Astrocyte (in vitro differentiated cells and primary cell): ENCODE results near the gene TRIM3. TPM values are rescaled to one million over a fixed set of nuclear protein-coding genes. Genes with fewer than 3 reads are reported as not detected.
A peak's percentile ranks its signal among the peaks of the same experiment; 100 is the strongest.

Source experiments
- DNase-seq: peaks from one replicate; pipeline ENCODE4 v3.0.0-alpha.2; 2010; ENCODE audit warnings: low read depth
- FAIRE-seq: peaks from 2 replicates; lab custom pipeline; 2011; peaks lifted over from hg19 to GRCh38; lab: Jason Lieb, UNC
- H2AFZ ChIP-seq: 2 replicates; pipeline ENCODE4 v1.6.0; 2012; ENCODE audit warnings: low read depth, low read length, inconsistent platforms
- H3K27ac ChIP-seq: 2 replicates; pipeline ENCODE4 v1.5.1; 2011; ENCODE audit warnings: low read depth, low read length, inconsistent platforms
- H3K27me3 ChIP-seq: 2 replicates; pipeline ENCODE4 v1.6.0; 2011; ENCODE audit warnings: low read length, inconsistent platforms; ENCODE audit not compliant: insufficient read depth
- H3K36me3 ChIP-seq: 2 replicates; pipeline ENCODE4 v1.5.1; 2011; ENCODE audit warnings: low read length, inconsistent platforms; ENCODE audit not compliant: insufficient read depth
- H3K4me1 ChIP-seq: 2 replicates; pipeline ENCODE4 v1.5.1; 2011; ENCODE audit warnings: low read length, inconsistent platforms; ENCODE audit not compliant: insufficient read depth
- H3K4me2 ChIP-seq: 2 replicates; pipeline ENCODE4 v1.6.0; 2012; ENCODE audit warnings: low read length, inconsistent platforms
- H3K4me3 ChIP-seq: 2 replicates; pipeline ENCODE4 v1.5.1; 2011; ENCODE audit warnings: low read depth, mild to moderate bottlenecking, low read length, inconsistent platforms; ENCODE audit not compliant: insufficient read depth
- H3K79me2 ChIP-seq: 2 replicates; pipeline ENCODE4 v1.6.0; 2012; ENCODE audit warnings: mild to moderate bottlenecking, low read length, inconsistent platforms; ENCODE audit not compliant: insufficient read depth
- H3K9ac ChIP-seq: 2 replicates; pipeline ENCODE4 v1.6.0; 2012; ENCODE audit warnings: mild to moderate bottlenecking, low read length, inconsistent platforms
- H3K9me3 ChIP-seq: 2 replicates; pipeline ENCODE4 v1.5.1; 2012; ENCODE audit warnings: low read depth, mild to moderate bottlenecking, low read length, inconsistent platforms; ENCODE audit not compliant: insufficient read depth
- H4K20me1 ChIP-seq: 2 replicates; pipeline ENCODE4 v1.6.0; 2012; ENCODE audit warnings: low read length, inconsistent platforms; ENCODE audit not compliant: insufficient read depth
- H3K27ac Mint-ChIP-seq: one replicate; pipeline ENCODE4 v1.8.0; 2021; ENCODE audit warnings: mild to moderate bottlenecking, mixed read lengths; ENCODE audit not compliant: unreplicated experiment
- H3K27me3 Mint-ChIP-seq: one replicate; pipeline ENCODE4 v1.8.0; 2021; ENCODE audit warnings: low read depth, mixed read lengths; ENCODE audit not compliant: unreplicated experiment
- H3K36me3 Mint-ChIP-seq: one replicate; pipeline ENCODE4 v1.8.0; 2021; ENCODE audit warnings: low read depth, mixed read lengths; ENCODE audit not compliant: unreplicated experiment
- H3K4me1 Mint-ChIP-seq: one replicate; pipeline ENCODE4 v1.8.0; 2021; ENCODE audit warnings: low read depth, mixed read lengths; ENCODE audit not compliant: unreplicated experiment
- H3K4me3 Mint-ChIP-seq: one replicate; pipeline ENCODE4 v1.8.0; 2021; ENCODE audit warnings: mild to moderate bottlenecking, moderate library complexity, mixed read lengths; ENCODE audit not compliant: unreplicated experiment
- H3K9me3 Mint-ChIP-seq: one replicate; pipeline ENCODE4 v1.8.0; 2021; ENCODE audit warnings: mild to moderate bottlenecking, mixed read lengths; ENCODE audit not compliant: unreplicated experiment
- CTCF ChIP-seq: IDR thresholded peaks from 2 replicates; pipeline ENCODE4 v1.5.1; 2011; ENCODE audit warnings: low read depth, mild to moderate bottlenecking, inconsistent platforms, low read length, moderate library complexity; ENCODE audit not compliant: insufficient read depth
- EZH2 ChIP-seq: IDR thresholded peaks from 2 replicates; pipeline ENCODE4 v1.6.1; 2012; ENCODE audit warnings: mild to moderate bottlenecking, low read length, inconsistent platforms; ENCODE audit not compliant: insufficient read depth
- total RNA-seq: library from RNA; stranded (reverse); gene quantifications from 2 replicates; pipeline ENCODE4 v1.2.1, GENCODE V29; 2021

The TRIM3 gene
- total RNA-seq, 1 donor from 2014 or later, result 25.4 TPM

- no peaks in the 10 kb centered on the region for H3K27me3 Mint-ChIP-seq
- TF ChIP-seq EZH2, result no peak
- peak; percentile 71 for TF ChIP-seq CTCF
- no peak overlapping the region for H3K27ac Mint-ChIP-seq
- Histone ChIP-seq H2AFZ (no peak overlapping the region), H4K20me1 (no peaks in the 10 kb centered on the region), H3K4me1 (no peaks in the 10 kb centered on the region), H3K4me3 (no peak overlapping the region), H3K27me3 (no peaks in the 10 kb centered on the region), H3K27ac (no peak overlapping the region), H3K9me3 (no peaks in the 10 kb centered on the region), H3K79me2 (no peaks in the 10 kb centered on the region), H3K4me2 (no peak overlapping the region), H3K9ac (no peak overlapping the region), H3K36me3 (no peaks in the 10 kb centered on the region)
- FAIRE-seq, result no peak
- peaks cover 5% of the 10 kb centered on the region for H3K36me3 Mint-ChIP-seq
- H3K4me1 Mint-ChIP-seq, result peaks cover 6% of the 10 kb centered on the region
- no peaks in the 10 kb centered on the region for H3K9me3 Mint-ChIP-seq
- H3K4me3 Mint-ChIP-seq, result no peak overlapping the region
- peak; percentile 14 for DNase-seq
These were observed 30.3 kb downstream of the TRIM3 start for GRCh38 chr11:6443269-6444003.

GRCh38 chr11:6442441-6442840 lies 31.3 kb downstream of the TRIM3 start:
- Histone ChIP-seq H3K36me3 (no peaks in the 10 kb centered on the region), H3K79me2 (no peaks in the 10 kb centered on the region), H3K27ac (no peak overlapping the region), H4K20me1 (no peaks in the 10 kb centered on the region), H2AFZ (no peak overlapping the region), H3K4me3 (no peak overlapping the region), H3K27me3 (no peaks in the 10 kb centered on the region), H3K4me1 (no peaks in the 10 kb centered on the region), H3K9me3 (no peaks in the 10 kb centered on the region), H3K4me2 (no peak overlapping the region), H3K9ac (no peak overlapping the region)
- Mint-ChIP-seq H3K27me3 (no peaks in the 10 kb centered on the region), H3K4me1 (peaks cover 6% of the 10 kb centered on the region), H3K27ac (no peak overlapping the region), H3K9me3 (no peaks in the 10 kb centered on the region), H3K4me3 (no peak overlapping the region), H3K36me3 (peaks cover under 1% of the 10 kb centered on the region)
- DNase-seq (no peak), FAIRE-seq (no peak)
- no peak for TF ChIP-seq EZH2
- no peak for TF ChIP-seq CTCF

GRCh38 chr11:6440906-6441358 lies 32.8 kb downstream of the TRIM3 start, which contains the start of gene HPX:
Gene HPX (minus strand): TSS chr11:6440987. CDS start chr11:6440963, 24 bp downstream.
- Mint-ChIP-seq H3K4me3 (no peak within 1 kb of the TSS), H3K9me3 (no peaks in the 10 kb centered on the region), H3K27me3 (no peaks in the 10 kb centered on the region), H3K4me1 (peaks cover 6% of the 10 kb centered on the region), H3K27ac (no peak within 1 kb of the TSS), H3K36me3 (peaks cover 2% of the 10 kb centered on the region)
- FAIRE-seq, result no peak
- H3K79me2 ChIP-seq, result no peaks in the 10 kb centered on the region
- H3K4me1 ChIP-seq, result no peaks in the 10 kb centered on the region
- no peaks in the 10 kb centered on the region for H3K36me3 ChIP-seq
- DNase-seq, result no peak
- TF ChIP-seq CTCF (no peak), EZH2 (no peak)
- H4K20me1 ChIP-seq, result no peaks in the 10 kb centered on the region
- no peak within 1 kb of the TSS for H3K9ac ChIP-seq
- no peak within 1 kb of the TSS for H3K4me2 ChIP-seq
- no peak within 1 kb of the TSS for H3K27ac ChIP-seq
- H3K9me3 ChIP-seq, result no peaks in the 10 kb centered on the region
- no peaks in the 10 kb centered on the region for H3K27me3 ChIP-seq
- H3K4me3 ChIP-seq, result no peak within 1 kb of the TSS
- H2AFZ ChIP-seq, result no peak within 1 kb of the TSS
